ENCODE results near the gene MED16.

Gene MED16

GRCh38 chr19:840519-841206 is 52.3 kb downstream of the MED16 start, which contains the start of gene PRTN3:
PRTN3 (plus strand) TSS chr19:840999; CDS start chr19:841009, 10 bp downstream.
- H3K27ac ChIP-seq (ENCODE audit: low read length) = no peak within 1 kb of the TSS
- no peak within 1 kb of the TSS for H3K4me3 ChIP-seq (ENCODE audit: low read depth in 1 of 2, low read length in 2 of 2)
- H3K4me1 ChIP-seq (ENCODE audit: control insufficient read depth in 1 of 2, insufficient read depth in 2 of 2, low read length in 2 of 2) = peaks cover 0 to 9% of the 10 kb centered on the region in 2 donors
- H3K27me3 ChIP-seq (ENCODE audit: low read depth, low read length) = peaks cover 7% of the 10 kb centered on the region
- no peaks in the 10 kb centered on the region for H3K9me3 ChIP-seq (ENCODE audit: control insufficient read depth in 1 of 2, low read length in 2 of 2)
- H3K36me3 ChIP-seq (ENCODE audit: control insufficient read depth in 1 of 2, insufficient read depth in 2 of 2, low read length in 2 of 2) = no peaks in the 10 kb centered on the region

- H3K4me3 ChIP-seq (ENCODE audit: low read depth in 1 of 2, low read length in 2 of 2) = no peak overlapping the region
- no peaks in the 10 kb centered on the region for H3K9me3 ChIP-seq (ENCODE audit: control insufficient read depth in 1 of 2, low read length in 2 of 2)
- no peaks in the 10 kb centered on the region for H3K36me3 ChIP-seq (ENCODE audit: control insufficient read depth in 1 of 2, insufficient read depth in 2 of 2, low read length in 2 of 2)
- peaks cover 7% of the 10 kb centered on the region for H3K27me3 ChIP-seq (ENCODE audit: low read depth, low read length)
- no peak overlapping the region for H3K27ac ChIP-seq (ENCODE audit: low read length)
- H3K4me1 ChIP-seq (ENCODE audit: control insufficient read depth in 1 of 2, insufficient read depth in 2 of 2, low read length in 2 of 2) = no peaks in the 10 kb centered on the region
These were observed 57.7 kb downstream of the MED16 start for GRCh38 chr19:835210-835810.

- H3K36me3 ChIP-seq (ENCODE audit: control insufficient read depth in 1 of 2, insufficient read depth in 2 of 2, low read length in 2 of 2) = no peaks in the 10 kb centered on the region
- H3K4me1 ChIP-seq (ENCODE audit: control insufficient read depth in 1 of 2, insufficient read depth in 2 of 2, low read length in 2 of 2) = no peaks in the 10 kb centered on the region
- H3K27ac ChIP-seq (ENCODE audit: low read length) = no peak overlapping the region
- H3K9me3 ChIP-seq (ENCODE audit: control insufficient read depth in 1 of 2, low read length in 2 of 2) = no peaks in the 10 kb centered on the region
- H3K27me3 ChIP-seq (ENCODE audit: low read depth, low read length) = peaks cover 7% of the 10 kb centered on the region
- H3K4me3 ChIP-seq (ENCODE audit: low read depth in 1 of 2, low read length in 2 of 2) = no peak overlapping the region
These were observed 58.8 kb downstream of the MED16 start for GRCh38 chr19:834216-834615.

DNA sequence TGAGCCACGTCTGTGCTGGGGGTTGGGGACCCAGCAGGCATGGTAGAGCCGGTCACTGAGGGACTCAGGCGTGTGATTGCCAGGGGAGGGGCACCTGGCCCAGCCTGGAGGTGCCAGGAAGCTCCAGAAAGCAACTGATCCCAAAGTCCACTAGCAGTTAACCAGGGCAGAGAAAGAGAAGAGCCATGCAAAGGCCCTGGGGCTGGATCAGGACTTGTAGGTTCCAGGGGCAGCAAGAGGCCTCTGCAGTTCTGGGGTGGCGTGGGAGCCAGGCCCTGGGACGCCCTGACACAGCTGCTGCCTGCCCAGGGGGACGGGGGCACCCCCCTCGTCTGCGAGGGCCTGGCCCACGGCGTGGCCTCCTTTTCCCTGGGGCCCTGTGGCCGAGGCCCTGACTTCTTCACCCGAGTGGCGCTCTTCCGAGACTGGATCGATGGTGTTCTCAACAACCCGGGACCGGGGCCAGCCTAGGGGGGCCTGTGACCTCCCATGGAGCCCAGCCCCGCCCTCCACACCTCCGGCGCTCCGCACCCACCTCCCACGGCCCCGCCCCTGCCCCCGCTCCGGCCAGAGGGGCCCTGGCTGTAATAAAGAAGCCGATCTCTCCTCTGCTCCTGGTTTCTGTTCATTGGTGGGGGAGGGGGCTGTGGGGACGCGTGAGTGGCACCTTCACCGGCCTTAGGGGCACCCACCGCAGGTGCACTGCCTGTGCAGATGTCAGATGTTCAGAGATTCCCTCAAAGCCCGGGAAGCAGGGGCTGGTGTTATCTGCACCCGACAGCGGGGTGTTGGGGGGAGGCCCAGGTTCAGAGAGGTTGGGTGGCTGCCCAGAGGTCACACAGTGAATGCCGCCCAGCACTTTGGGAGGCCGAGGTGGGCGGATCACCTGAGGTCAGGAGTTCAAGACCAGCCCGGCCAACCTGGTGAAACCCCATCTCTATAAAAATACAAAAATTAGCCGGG is 61.3 kb downstream of the MED16 start:
- Histone ChIP-seq H3K36me3 (ENCODE audit: control insufficient read depth in 1 of 2, insufficient read depth in 2 of 2, low read length in 2 of 2) (no peaks in the 10 kb centered on the region), H3K4me3 (ENCODE audit: low read depth in 1 of 2, low read length in 2 of 2) (no peak overlapping the region), H3K27me3 (ENCODE audit: low read depth, low read length) (peaks cover 7% of the 10 kb centered on the region), H3K4me1 (ENCODE audit: control insufficient read depth in 1 of 2, insufficient read depth in 2 of 2, low read length in 2 of 2) (no peaks in the 10 kb centered on the region), H3K27ac (ENCODE audit: low read length) (no peak overlapping the region), H3K9me3 (ENCODE audit: control insufficient read depth in 1 of 2, low read length in 2 of 2) (no peaks in the 10 kb centered on the region)

DNA sequence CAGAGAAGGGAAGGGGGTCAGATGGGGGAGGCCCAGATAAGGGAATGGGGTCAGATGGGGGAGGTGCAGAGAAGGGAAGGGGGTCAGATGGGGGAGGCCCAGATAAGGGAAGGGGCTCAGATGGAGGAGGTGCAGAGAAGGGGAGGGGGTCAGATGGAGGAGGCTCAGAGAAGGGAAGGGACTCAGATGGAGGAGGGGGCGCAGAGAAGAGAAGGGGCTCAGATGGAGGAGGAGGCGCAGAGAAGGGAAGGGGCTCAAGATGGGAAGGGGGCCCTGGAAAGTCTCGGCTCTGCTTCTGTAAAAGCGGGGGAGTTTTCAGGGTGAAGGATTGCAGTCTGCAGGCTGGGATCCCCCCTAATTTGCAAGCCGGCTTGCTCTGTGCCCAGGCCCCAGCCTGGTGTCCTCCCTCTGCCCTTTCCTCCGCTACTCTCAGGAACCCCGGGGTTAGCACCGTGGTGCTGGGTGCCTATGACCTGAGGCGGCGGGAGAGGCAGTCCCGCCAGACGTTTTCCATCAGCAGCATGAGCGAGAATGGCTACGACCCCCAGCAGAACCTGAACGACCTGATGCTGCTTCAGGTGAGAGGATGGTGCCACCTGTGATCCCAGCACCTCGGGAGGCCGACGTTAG is 63.7 kb downstream of the MED16 start:
- Histone ChIP-seq H3K9me3 (ENCODE audit: control insufficient read depth in 1 of 2, low read length in 2 of 2) (no peaks in the 10 kb centered on the region), H3K36me3 (ENCODE audit: control insufficient read depth in 1 of 2, insufficient read depth in 2 of 2, low read length in 2 of 2) (no peaks in the 10 kb centered on the region), H3K27ac (ENCODE audit: low read length) (no peak overlapping the region), H3K27me3 (ENCODE audit: low read depth, low read length) (no peaks in the 10 kb centered on the region), H3K4me3 (ENCODE audit: low read depth in 1 of 2, low read length in 2 of 2) (no peak overlapping the region), H3K4me1 (ENCODE audit: control insufficient read depth in 1 of 2, insufficient read depth in 2 of 2, low read length in 2 of 2) (no peaks in the 10 kb centered on the region)

- H3K9me3 ChIP-seq (ENCODE audit: control insufficient read depth in 1 of 2, low read length in 2 of 2) = no peaks in the 10 kb centered on the region
- H3K4me3 ChIP-seq (ENCODE audit: low read depth in 1 of 2, low read length in 2 of 2) = no peak within 1 kb of the TSS
- no peaks in the 10 kb centered on the region for H3K36me3 ChIP-seq (ENCODE audit: control insufficient read depth in 1 of 2, insufficient read depth in 2 of 2, low read length in 2 of 2)
- H3K27ac ChIP-seq (ENCODE audit: low read length) = no peak within 1 kb of the TSS
- no peaks in the 10 kb centered on the region for H3K4me1 ChIP-seq (ENCODE audit: control insufficient read depth in 1 of 2, insufficient read depth in 2 of 2, low read length in 2 of 2)
- peaks cover 5% of the 10 kb centered on the region for H3K27me3 ChIP-seq (ENCODE audit: low read depth, low read length)
These were observed 65.2 kb downstream of the MED16 start, which contains the start of gene AZU1 for GRCh38 chr19:827710-828321. AZU1 (plus strand) TSS chr19:827837; CDS start chr19:827847, 10 bp downstream.

GRCh38 chr19:827314-827709 is 65.7 kb downstream of the MED16 start:
- no peak overlapping the region for H3K4me3 ChIP-seq (ENCODE audit: low read depth in 1 of 2, low read length in 2 of 2)
- peaks cover 0 to 3% of the 10 kb centered on the region in 2 donors for H3K4me1 ChIP-seq (ENCODE audit: control insufficient read depth in 1 of 2, insufficient read depth in 2 of 2, low read length in 2 of 2)
- peaks cover 5% of the 10 kb centered on the region for H3K27me3 ChIP-seq (ENCODE audit: low read depth, low read length)
- H3K27ac ChIP-seq (ENCODE audit: low read length) = no peak overlapping the region
- no peaks in the 10 kb centered on the region for H3K9me3 ChIP-seq (ENCODE audit: control insufficient read depth in 1 of 2, low read length in 2 of 2)
- H3K36me3 ChIP-seq (ENCODE audit: control insufficient read depth in 1 of 2, insufficient read depth in 2 of 2, low read length in 2 of 2) = no peaks in the 10 kb centered on the region

DNA sequence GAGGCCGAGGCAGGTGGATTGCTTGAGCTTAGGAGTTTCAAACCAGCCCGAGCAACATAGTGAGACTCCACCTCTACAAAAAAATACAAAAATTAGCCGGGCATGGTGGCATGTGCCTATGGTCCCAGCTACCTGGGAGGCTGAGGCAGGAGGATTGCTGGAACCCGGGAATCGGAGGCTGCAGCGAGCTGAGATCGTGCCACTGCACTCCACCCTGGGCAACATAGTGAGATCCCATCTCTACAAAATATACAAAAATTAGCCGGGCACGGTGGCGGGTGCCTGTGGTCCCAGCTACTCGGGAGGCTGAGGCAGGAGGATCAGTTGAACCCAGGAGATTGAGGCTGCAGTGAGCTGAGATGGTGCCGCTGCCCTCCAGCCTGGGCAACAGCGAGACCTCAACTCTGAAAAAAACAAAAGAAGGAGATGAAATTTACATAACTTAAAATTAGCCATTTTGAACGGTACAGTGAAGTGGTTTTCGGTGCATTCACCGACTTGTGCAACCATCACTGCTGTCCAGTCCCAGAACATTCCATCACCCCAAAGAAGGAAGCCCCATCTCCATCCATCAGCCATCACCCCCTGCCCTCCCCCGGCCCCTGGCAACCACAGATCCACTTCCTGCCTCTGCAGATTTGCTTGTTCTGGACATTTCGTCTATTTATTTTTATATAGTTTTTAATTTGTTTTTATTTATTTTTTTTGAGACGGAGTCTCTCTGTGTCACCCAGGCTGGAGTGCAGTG is 66.9 kb downstream of the MED16 start:
- no peak overlapping the region for H3K4me3 ChIP-seq (ENCODE audit: low read depth in 1 of 2, low read length in 2 of 2)
- peaks cover 0 to 15% of the 10 kb centered on the region in 2 donors for H3K4me1 ChIP-seq (ENCODE audit: control insufficient read depth in 1 of 2, insufficient read depth in 2 of 2, low read length in 2 of 2)
- no peaks in the 10 kb centered on the region for H3K9me3 ChIP-seq (ENCODE audit: control insufficient read depth in 1 of 2, low read length in 2 of 2)
- no peak overlapping the region for H3K27ac ChIP-seq (ENCODE audit: low read length)
- peaks cover 5% of the 10 kb centered on the region for H3K27me3 ChIP-seq (ENCODE audit: low read depth, low read length)
- no peaks in the 10 kb centered on the region for H3K36me3 ChIP-seq (ENCODE audit: control insufficient read depth in 1 of 2, insufficient read depth in 2 of 2, low read length in 2 of 2)

DNA sequence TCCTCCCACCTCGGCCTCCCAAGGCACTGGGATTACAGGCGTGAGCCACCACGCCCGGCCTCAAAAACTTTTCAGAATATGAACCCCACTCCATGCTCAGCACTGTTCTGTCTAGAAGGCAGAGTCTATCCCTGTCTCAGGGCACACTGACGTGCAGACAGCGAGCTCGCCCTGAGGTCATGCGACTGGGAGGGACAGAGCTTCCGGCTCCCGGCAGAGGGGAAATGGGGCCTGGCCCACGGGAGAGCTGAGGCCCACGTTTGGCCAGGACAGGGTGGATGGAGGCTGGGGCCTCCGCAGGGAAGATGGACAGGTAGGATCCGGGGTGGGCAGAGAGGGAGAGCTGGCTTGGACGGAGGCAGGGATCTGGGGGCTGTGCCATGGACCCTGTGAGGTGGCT is 68.1 kb downstream of the MED16 start:
- no peak overlapping the region for H3K27ac ChIP-seq (ENCODE audit: low read length)
- no peaks in the 10 kb centered on the region for H3K9me3 ChIP-seq (ENCODE audit: control insufficient read depth in 1 of 2, low read length in 2 of 2)
- peaks cover 5% of the 10 kb centered on the region for H3K27me3 ChIP-seq (ENCODE audit: low read depth, low read length)
- peaks cover 0 to 15% of the 10 kb centered on the region in 2 donors for H3K4me1 ChIP-seq (ENCODE audit: control insufficient read depth in 1 of 2, insufficient read depth in 2 of 2, low read length in 2 of 2)
- no peak overlapping the region for H3K4me3 ChIP-seq (ENCODE audit: low read depth in 1 of 2, low read length in 2 of 2)
- no peaks in the 10 kb centered on the region for H3K36me3 ChIP-seq (ENCODE audit: control insufficient read depth in 1 of 2, insufficient read depth in 2 of 2, low read length in 2 of 2)

GRCh38 chr19:823565-824121 is 69.3 kb downstream of the MED16 start:
- Histone ChIP-seq H3K9me3 (ENCODE audit: control insufficient read depth in 1 of 2, low read length in 2 of 2) (no peaks in the 10 kb centered on the region), H3K4me3 (ENCODE audit: low read depth in 1 of 2, low read length in 2 of 2) (no peak overlapping the region), H3K27me3 (ENCODE audit: low read depth, low read length) (peaks cover 5% of the 10 kb centered on the region), H3K4me1 (ENCODE audit: control insufficient read depth in 1 of 2, insufficient read depth in 2 of 2, low read length in 2 of 2) (peaks cover 0 to 15% of the 10 kb centered on the region in 2 donors), H3K27ac (ENCODE audit: low read length) (no peak overlapping the region), H3K36me3 (ENCODE audit: control insufficient read depth in 1 of 2, insufficient read depth in 2 of 2, low read length in 2 of 2) (no peaks in the 10 kb centered on the region)

Data from muscle layer of duodenum (tissue), 2 donors.